HG03457 (cell line): Measurements from ENCODE around the gene MBOAT1.
"Not testable (repeated sequence)": the region's sequence is repeated elsewhere in the genome, so short reads cannot be mapped to it uniquely, and the experiment has no call there.

Experiments used
- ATAC-seq: cut with Tn5 transposase; IDR thresholded peaks from one replicate; pipeline ENCODE4 v1.9.1; 2021; ENCODE audit warnings: moderate number of reproducible peaks; ENCODE audit not compliant: unreplicated experiment

Gene MBOAT1

GRCh38 chr6:20173833-20174792 is 38.2 kb downstream of the MBOAT1 start:
- ATAC-seq: no peak

GRCh38 chr6:20172842-20173456 is 39.3 kb downstream of the MBOAT1 start:
- ATAC-seq: no peak

GRCh38 chr6:20170455-20171148 is 41.7 kb downstream of the MBOAT1 start:
- ATAC-seq: no peak

- no peak for ATAC-seq
Observed at GRCh38 chr6:20169786-20170185, 42.5 kb downstream of the MBOAT1 start.

- no peak for ATAC-seq
Observed at GRCh38 chr6:20169119-20169557, 43.1 kb downstream of the MBOAT1 start.

GRCh38 chr6:20168690-20169089 is 43.6 kb downstream of the MBOAT1 start:
- ATAC-seq: no peak

GRCh38 chr6:20167601-20168000 is 44.7 kb downstream of the MBOAT1 start:
- no peak for ATAC-seq

GRCh38 chr6:20166210-20166609 is 46.1 kb downstream of the MBOAT1 start:
- ATAC-seq: no peak

- no peak for ATAC-seq
Observed at GRCh38 chr6:20162515-20162914, 49.8 kb downstream of the MBOAT1 start.

GRCh38 chr6:20160541-20161283 is 51.6 kb downstream of the MBOAT1 start:
- ATAC-seq: no peak

GRCh38 chr6:20159781-20160540 is 52.3 kb downstream of the MBOAT1 start:
- ATAC-seq: no peak

GRCh38 chr6:20159098-20159497 is 53.2 kb downstream of the MBOAT1 start:
- no peak for ATAC-seq

GRCh38 chr6:20158676-20159075 is 53.6 kb downstream of the MBOAT1 start:
- ATAC-seq: no peak

- ATAC-seq: no peak
Observed at GRCh38 chr6:20156824-20157223, 55.4 kb downstream of the MBOAT1 start.

GRCh38 chr6:20154753-20155152 is 57.5 kb downstream of the MBOAT1 start:
- no peak for ATAC-seq

GRCh38 chr6:20153194-20153593 is 59.1 kb downstream of the MBOAT1 start:
- ATAC-seq: no peak

- no peak for ATAC-seq
Observed at GRCh38 chr6:20148433-20148832, 63.8 kb downstream of the MBOAT1 start.

- no peak for ATAC-seq
Observed at GRCh38 chr6:20147469-20147868, 64.8 kb downstream of the MBOAT1 start.

GRCh38 chr6:20146831-20147230 is 65.4 kb downstream of the MBOAT1 start:
- not testable (repeated sequence) for ATAC-seq

GRCh38 chr6:20146291-20146690 is 66.0 kb downstream of the MBOAT1 start:
- ATAC-seq: no peak
